HG03469 (cell line): ENCODE data around the gene CTDSP1.

Source experiments
- ATAC-seq: cut with Tn5 transposase; IDR thresholded peaks from one replicate; pipeline ENCODE4 v1.9.1; 2021; ENCODE audit warnings: mild to moderate bottlenecking, moderate library complexity, moderate number of reproducible peaks; ENCODE audit not compliant: unreplicated experiment

Gene CTDSP1

GRCh38 chr2:218399391-218400166 lies at the start of gene CTDSP1:
TSS of gene CTDSP1 (plus strand) at chr2:218399868. CDS start at chr2:218400091, 223 bp downstream.
- ATAC-seq = peak; percentile 29

GRCh38 chr2:218354045-218354444 lies 45.6 kb upstream of the CTDSP1 start:
- ATAC-seq = no peak

- no peak for ATAC-seq
These were observed 44.7 kb upstream of the CTDSP1 start for GRCh38 chr2:218354850-218355443.

GRCh38 chr2:218357236-218358177 lies 42.2 kb upstream of the CTDSP1 start:
- ATAC-seq = no peak

GRCh38 chr2:218360453-218360852 lies 39.2 kb upstream of the CTDSP1 start:
- ATAC-seq = no peak

- ATAC-seq = no peak
These were observed 37.1 kb upstream of the CTDSP1 start for GRCh38 chr2:218362606-218363005.

GRCh38 chr2:218363736-218364135 lies 35.9 kb upstream of the CTDSP1 start:
- no peak for ATAC-seq

GRCh38 chr2:218364196-218364595 lies 35.5 kb upstream of the CTDSP1 start:
- ATAC-seq = no peak

GRCh38 chr2:218366621-218367414 lies 32.9 kb upstream of the CTDSP1 start:
- ATAC-seq = no peak

- ATAC-seq = no peak
These were observed 32.1 kb upstream of the CTDSP1 start for GRCh38 chr2:218367415-218368149.

GRCh38 chr2:218368150-218368528 lies 31.5 kb upstream of the CTDSP1 start:
- ATAC-seq = no peak

- ATAC-seq = no peak
These were observed 31.0 kb upstream of the CTDSP1 start for GRCh38 chr2:218368621-218369153.

- ATAC-seq = no peak
These were observed 30.3 kb upstream of the CTDSP1 start for GRCh38 chr2:218369330-218369729.

GRCh38 chr2:218370410-218371063 lies 29.1 kb upstream of the CTDSP1 start:
- ATAC-seq = no peak

- ATAC-seq = no peak
These were observed 27.7 kb upstream of the CTDSP1 start for GRCh38 chr2:218371983-218372350.

- no peak for ATAC-seq
These were observed 24.9 kb upstream of the CTDSP1 start for GRCh38 chr2:218374795-218375194.

GRCh38 chr2:218375212-218375611 lies 24.5 kb upstream of the CTDSP1 start:
- no peak for ATAC-seq

- ATAC-seq = no peak
These were observed 21.6 kb upstream of the CTDSP1 start for GRCh38 chr2:218378053-218378452.

- ATAC-seq = no peak
These were observed 17.7 kb upstream of the CTDSP1 start, which contains the start of gene SLC11A1 for GRCh38 chr2:218381916-218382366. TSS of gene SLC11A1 (plus strand) at chr2:218382273. CDS start at chr2:218382369, 96 bp downstream.
